Natural killer cell (primary cell): ENCODE data around the gene TRIM23. TPM values are rescaled to one million over a fixed set of nuclear protein-coding genes. Genes with fewer than 3 reads are reported as not detected.
A peak's percentile ranks its signal among the peaks of the same experiment; 100 is the strongest.

Experiments used
- ATAC-seq, 3 donors: fragments of 150-1000 bp in 2 of 3; fragments of 200-7000 bp in 1 of 3; cut with Tn5 transposase; 1 replicate in 1 of 3; 2 replicates in 2 of 3; pipeline ENCODE4 v1.10.0; 2021; ENCODE audit warnings: mild to moderate bottlenecking in 2 of 3, moderate library complexity in 2 of 3
- DNase-seq, 2 donors: peaks; one replicate each; pipeline versions ENCODE4 v3.0.0 to v3.0.0-alpha.2; 2013 to 2021; ENCODE audit warnings: mixed read lengths in 1 of 2
- H3K27ac ChIP-seq: one replicate; pipeline ENCODE4 v1.5.1; 2013; ENCODE audit warnings: mild to moderate bottlenecking, low read length
- H3K27me3 ChIP-seq: one replicate; pipeline ENCODE4 v1.6.1; 2013; ENCODE audit warnings: low read length; ENCODE audit not compliant: control insufficient read depth, insufficient read depth
- H3K36me3 ChIP-seq: one replicate; pipeline ENCODE4 v1.6.1; 2013; ENCODE audit warnings: low read length; ENCODE audit not compliant: control insufficient read depth, insufficient read depth
- H3K4me1 ChIP-seq: one replicate; pipeline ENCODE4 v1.6.1; 2013; ENCODE audit warnings: low read length; ENCODE audit not compliant: control insufficient read depth, insufficient read depth
- H3K4me3 ChIP-seq: one replicate; pipeline ENCODE4 v1.5.1; 2013; ENCODE audit warnings: low read length
- H3K9me3 ChIP-seq: one replicate; pipeline ENCODE4 v1.6.1; 2013; ENCODE audit warnings: low read length; ENCODE audit not compliant: control insufficient read depth, insufficient read depth
- H3K27ac Mint-ChIP-seq, 2 donors: one replicate each; pipeline ENCODE4 v1.8.0; 2022; ENCODE audit warnings: mild to moderate bottlenecking in 2 of 2, mixed read lengths in 2 of 2, moderate library complexity in 1 of 2
- H3K27me3 Mint-ChIP-seq, 2 donors: one replicate each; pipeline ENCODE4 v1.8.0; 2022; ENCODE audit warnings: low read depth in 2 of 2, mixed read lengths in 2 of 2
- H3K36me3 Mint-ChIP-seq: one replicate; pipeline ENCODE4 v1.8.0; 2022; ENCODE audit warnings: mixed read lengths
- H3K4me1 Mint-ChIP-seq, 2 donors: one replicate each; pipeline ENCODE4 v1.8.0; 2022; ENCODE audit warnings: mixed read lengths in 2 of 2
- H3K4me3 Mint-ChIP-seq: one replicate; pipeline ENCODE4 v1.8.0; 2022; ENCODE audit warnings: mild to moderate bottlenecking, moderate library complexity, mixed read lengths
- H3K9me3 Mint-ChIP-seq, 2 donors: one replicate each; pipeline ENCODE4 v1.8.0; 2022; ENCODE audit warnings: mixed read lengths in 2 of 2
- WGBS: methylation state at CpG from one replicate; pipeline ENCODE4 v1.1.7; 2013; ENCODE audit warnings: missing lambda C conversion rate; ENCODE audit not compliant: insufficient coverage; 5-methylcytosine and 5-hydroxymethylcytosine counted together
- intact Hi-C: fragments of 100-400 bp; cut with micrococcal nuclease; formaldehyde crosslinking; loops from one replicate; pipeline ENCODE4 v1.14.2; 2022
- total RNA-seq, 4 donors: library from RNA; stranded (reverse); fragments of 120-200 nt in 1 of 4; gene quantifications; one replicate each; pipeline versions ENCODE4 v1.2.3 to v1.2.4, GENCODE V29; 2013 to 2022
- TF ChIP-seq, protein P1 (sequence below): fragments of 200-600 bp; IDR thresholded peaks from one replicate; pipeline ENCODE4 v1.8.0; 2022; ENCODE audit warnings: antibody characterized with exemption

TRIM23 gene
- total RNA-seq, 3 donors from 2014 or later (not counting 1 experiment from before 2014, with no cell fraction given), result 13.4 to 23.3 (median 18.8) TPM

DNA sequence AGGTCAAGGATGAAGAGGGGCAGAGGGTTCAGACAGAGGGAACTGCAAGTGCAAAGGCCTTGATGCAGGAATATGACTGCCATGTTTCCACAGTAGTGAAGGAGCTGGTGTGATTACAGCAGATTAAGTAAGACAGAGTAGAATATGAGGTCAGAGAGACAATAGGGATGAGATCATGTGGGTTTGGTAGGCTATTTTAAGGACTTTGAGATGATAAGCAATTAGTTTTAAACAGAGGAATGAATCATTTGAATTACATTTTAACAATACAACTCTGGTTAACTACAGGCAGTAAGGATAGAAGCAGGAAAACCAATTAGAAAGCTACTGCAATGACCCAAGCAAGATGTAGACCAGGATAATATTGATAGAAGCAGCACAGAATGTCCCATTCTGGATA is 68.8 kb downstream of the TRIM23 start:
- Histone ChIP-seq H3K9me3 (no peaks in the 10 kb centered on the region), H3K4me1 (no peaks in the 10 kb centered on the region), H3K4me3 (no peak overlapping the region), H3K27me3 (no peaks in the 10 kb centered on the region), H3K36me3 (peaks cover 26% of the 10 kb centered on the region), H3K27ac (no peak overlapping the region)
- H3K9me3 Mint-ChIP-seq, result no peaks in the 10 kb centered on the region
- H3K4me3 Mint-ChIP-seq, result no peak overlapping the region
- H3K36me3 Mint-ChIP-seq, result no peaks in the 10 kb centered on the region
- TF ChIP-seq, protein P1, sequence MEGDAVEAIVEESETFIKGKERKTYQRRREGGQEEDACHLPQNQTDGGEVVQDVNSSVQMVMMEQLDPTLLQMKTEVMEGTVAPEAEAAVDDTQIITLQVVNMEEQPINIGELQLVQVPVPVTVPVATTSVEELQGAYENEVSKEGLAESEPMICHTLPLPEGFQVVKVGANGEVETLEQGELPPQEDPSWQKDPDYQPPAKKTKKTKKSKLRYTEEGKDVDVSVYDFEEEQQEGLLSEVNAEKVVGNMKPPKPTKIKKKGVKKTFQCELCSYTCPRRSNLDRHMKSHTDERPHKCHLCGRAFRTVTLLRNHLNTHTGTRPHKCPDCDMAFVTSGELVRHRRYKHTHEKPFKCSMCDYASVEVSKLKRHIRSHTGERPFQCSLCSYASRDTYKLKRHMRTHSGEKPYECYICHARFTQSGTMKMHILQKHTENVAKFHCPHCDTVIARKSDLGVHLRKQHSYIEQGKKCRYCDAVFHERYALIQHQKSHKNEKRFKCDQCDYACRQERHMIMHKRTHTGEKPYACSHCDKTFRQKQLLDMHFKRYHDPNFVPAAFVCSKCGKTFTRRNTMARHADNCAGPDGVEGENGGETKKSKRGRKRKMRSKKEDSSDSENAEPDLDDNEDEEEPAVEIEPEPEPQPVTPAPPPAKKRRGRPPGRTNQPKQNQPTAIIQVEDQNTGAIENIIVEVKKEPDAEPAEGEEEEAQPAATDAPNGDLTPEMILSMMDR, result no peak
- ATAC-seq (no peak), DNase-seq (no peak)
- intact Hi-C loops, result no loop called here
- H3K27ac Mint-ChIP-seq, result no peak overlapping the region
- no peaks in the 10 kb centered on the region for H3K27me3 Mint-ChIP-seq
- H3K4me1 Mint-ChIP-seq, result no peaks in the 10 kb centered on the region

DNA sequence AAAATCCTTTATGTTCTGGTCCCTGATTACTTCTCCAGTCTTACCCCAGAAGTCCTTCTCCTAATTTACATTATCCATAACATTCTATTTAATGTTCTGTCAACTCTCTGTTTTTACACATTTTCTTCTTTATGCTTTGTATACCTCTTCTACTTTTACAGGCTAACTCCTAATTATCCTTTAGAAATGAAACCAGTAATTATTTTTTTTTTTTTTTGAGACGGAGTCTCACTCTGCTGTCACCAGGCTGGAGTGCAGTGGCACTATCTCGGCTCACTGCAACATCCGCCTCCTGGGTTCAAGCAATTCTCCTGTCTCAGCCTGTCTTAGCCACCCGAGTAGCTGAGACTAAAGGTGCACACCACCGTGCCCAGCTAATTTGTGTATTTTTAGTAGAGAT is 70.2 kb downstream of the TRIM23 start:
- TF ChIP-seq, protein P1, result no peak
- H3K27me3 Mint-ChIP-seq, result no peaks in the 10 kb centered on the region
- WGBS, result 80% methylated on average over 5 of the region's 5 CpGs
- H3K4me3 ChIP-seq, result no peak overlapping the region
- peaks cover 32% of the 10 kb centered on the region for H3K36me3 ChIP-seq
- intact Hi-C loops, result no loop called here
- no peaks in the 10 kb centered on the region for H3K4me1 Mint-ChIP-seq
- H3K36me3 Mint-ChIP-seq, result peaks cover 9% of the 10 kb centered on the region
- ATAC-seq (no peak), DNase-seq (no peak)
- H3K27me3 ChIP-seq, result no peaks in the 10 kb centered on the region
- H3K9me3 Mint-ChIP-seq, result no peaks in the 10 kb centered on the region
- H3K27ac Mint-ChIP-seq, result peak overlapping the region in 1 of 2 donors; percentile 2
- no peak overlapping the region for H3K4me3 Mint-ChIP-seq
- H3K9me3 ChIP-seq, result no peaks in the 10 kb centered on the region
- H3K27ac ChIP-seq, result no peak overlapping the region
- no peaks in the 10 kb centered on the region for H3K4me1 ChIP-seq

DNA sequence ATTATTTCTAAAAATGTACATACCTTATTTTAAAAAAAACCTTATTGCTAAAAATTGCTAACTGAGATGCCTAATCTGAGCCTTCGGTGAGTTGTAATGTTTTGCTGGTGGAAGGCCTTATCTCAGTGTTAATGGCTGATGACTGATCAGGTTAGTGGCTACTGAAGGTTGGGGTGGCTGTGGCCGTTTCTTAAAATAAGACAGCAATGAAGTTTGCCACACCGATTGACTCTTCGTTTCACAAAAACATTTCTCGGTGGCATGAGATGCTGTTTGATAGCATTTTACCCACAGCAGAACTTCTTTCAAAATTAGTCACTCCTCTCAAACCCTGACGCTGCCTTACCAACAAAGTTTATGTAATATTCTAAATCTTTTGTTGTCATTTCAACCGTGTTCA is 75.9 kb downstream of the TRIM23 start:
- Mint-ChIP-seq H3K27ac (no peak overlapping the region), H3K9me3 (no peaks in the 10 kb centered on the region), H3K27me3 (no peaks in the 10 kb centered on the region), H3K4me3 (no peak overlapping the region), H3K4me1 (no peaks in the 10 kb centered on the region), H3K36me3 (peaks cover 9% of the 10 kb centered on the region)
- no peaks in the 10 kb centered on the region for H3K9me3 ChIP-seq
- DNase-seq (no peak), ATAC-seq (no peak)
- 77% methylated on average over 7 of the region's 7 CpGs for WGBS
- H3K4me1 ChIP-seq, result no peaks in the 10 kb centered on the region
- no peaks in the 10 kb centered on the region for H3K27me3 ChIP-seq
- no peak overlapping the region for H3K4me3 ChIP-seq
- TF ChIP-seq, protein P1, result no peak
- H3K36me3 ChIP-seq, result peaks cover 24% of the 10 kb centered on the region
- intact Hi-C loops, result no loop called here
- no peak overlapping the region for H3K27ac ChIP-seq

DNA sequence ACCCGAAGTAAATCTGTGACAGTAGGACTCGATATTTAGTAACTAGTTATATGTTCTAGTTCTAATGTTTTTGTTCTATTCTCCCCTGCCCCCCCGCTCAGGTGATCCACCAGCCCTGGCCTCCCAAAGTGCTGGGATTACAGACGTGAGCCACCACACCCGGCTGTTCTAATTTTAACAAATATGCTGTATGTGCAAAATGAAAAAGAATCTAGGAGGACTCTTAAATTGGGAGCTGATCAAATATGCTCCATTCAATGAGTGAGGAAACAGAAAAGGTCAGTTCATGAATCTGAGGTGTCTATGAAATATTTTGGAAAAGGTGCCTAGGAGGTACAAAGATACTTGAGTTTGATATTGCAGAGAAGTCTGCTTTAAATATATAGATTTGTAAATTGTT is 78.0 kb downstream of the TRIM23 start:
- WGBS, result 100% methylated on average over 5 of the region's 5 CpGs
- H3K36me3 ChIP-seq, result peaks cover 28% of the 10 kb centered on the region
- no peaks in the 10 kb centered on the region for H3K4me1 Mint-ChIP-seq
- no peak for DNase-seq
- H3K9me3 Mint-ChIP-seq, result no peaks in the 10 kb centered on the region
- H3K27ac Mint-ChIP-seq, result no peak overlapping the region
- no peaks in the 10 kb centered on the region for H3K4me1 ChIP-seq
- H3K27me3 Mint-ChIP-seq, result no peaks in the 10 kb centered on the region
- TF ChIP-seq, protein P1, result no peak
- peaks cover 9% of the 10 kb centered on the region for H3K36me3 Mint-ChIP-seq
- no peak overlapping the region for H3K27ac ChIP-seq
- no peaks in the 10 kb centered on the region for H3K9me3 ChIP-seq
- no peak for ATAC-seq
- intact Hi-C loops, result no loop called here
- no peak overlapping the region for H3K4me3 ChIP-seq
- no peaks in the 10 kb centered on the region for H3K27me3 ChIP-seq
- no peak overlapping the region for H3K4me3 Mint-ChIP-seq
